K562 (cell line): ENCODE measurements around the gene GNPTAB. TPM values are rescaled to one million over a fixed set of nuclear protein-coding genes. Genes with fewer than 3 reads are reported as not detected.
A peak's percentile ranks its signal among the peaks of the same experiment; 100 is the strongest.

Experiments
- CTBP1 ChIP-seq: fragments of 450-650 bp; IDR thresholded peaks from 2 replicates; pipeline ENCODE4 v1.6.1; 2016; ENCODE audit warnings: borderline replicate concordance
- ETV1 ChIP-seq: fragments of 450-650 bp; conservative IDR thresholded peaks from 2 replicates; pipeline ENCODE4 v1.6.1; 2016; ENCODE audit warnings: missing genetic modification characterization, control low read depth, low read depth, missing compliant biosample characterization
- HINFP ChIP-seq: fragments of 450-650 bp; conservative IDR thresholded peaks from 2 replicates; pipeline ENCODE4 v1.6.1; 2016; ENCODE audit warnings: missing genetic modification characterization, low read depth, mild to moderate bottlenecking, control low read depth, missing compliant biosample characterization
- HMBOX1 ChIP-seq: sonication (generic); IDR thresholded peaks from 2 replicates; pipeline ENCODE4 v1.6.1; 2016
- HNRNPUL1 ChIP-seq: fragments of 200-400 bp; formaldehyde crosslinking; IDR thresholded peaks from 2 replicates; pipeline ENCODE4 v1.6.1; 2017; ENCODE audit warnings: low read length
- JUNB ChIP-seq: fragments of 450-650 bp; formaldehyde crosslinking; conservative IDR thresholded peaks from 2 replicates; pipeline ENCODE4 v1.4.0; 2020; ENCODE audit warnings: mild to moderate bottlenecking
- NFATC3 ChIP-seq: fragments of 450-650 bp; IDR thresholded peaks from 2 replicates; pipeline ENCODE4 v1.6.1; 2017; ENCODE audit warnings: mild to moderate bottlenecking
- NR0B1 ChIP-seq: fragments of 450-650 bp; IDR thresholded peaks from one replicate; pipeline ENCODE4 v1.6.1; 2018; ENCODE audit warnings: mild to moderate bottlenecking, moderate library complexity; ENCODE audit not compliant: partially characterized antibody
- RBM25 ChIP-seq: fragments of 200-400 bp; formaldehyde crosslinking; IDR thresholded peaks from 2 replicates; pipeline ENCODE4 v1.6.1; 2018; ENCODE audit warnings: low read length, low read depth, moderate library complexity; ENCODE audit not compliant: severe bottlenecking
- RNF219 ChIP-seq: fragments of 250-450 bp; sonication (Bioruptor Pico); IDR thresholded peaks from 2 replicates; pipeline ENCODE4 v1.5.0; 2022; ENCODE audit warnings: mild to moderate bottlenecking
- ZNF165 ChIP-seq: fragments of 250-450 bp; sonication (Bioruptor Pico); IDR thresholded peaks from 2 replicates; pipeline ENCODE4 v1.4.0; 2020; ENCODE audit warnings: borderline replicate concordance
- ZNF23 ChIP-seq: fragments of 250-450 bp; sonication (Bioruptor Pico); IDR thresholded peaks from 2 replicates; pipeline ENCODE4 v1.4.0; 2020; ENCODE audit warnings: mild to moderate bottlenecking
- ZNF24 ChIP-seq: fragments of 450-650 bp; IDR thresholded peaks from 2 replicates; pipeline ENCODE4 v1.6.1; 2016
- ZNF3 ChIP-seq: fragments of 250-450 bp; sonication (Bioruptor Pico); IDR thresholded peaks from 2 replicates; pipeline ENCODE4 v1.5.0; 2021; ENCODE audit warnings: mild to moderate bottlenecking, moderate library complexity
- polyA plus RNA-seq, 8 experiments: library from polyadenylated mRNA; depleted of rRNA in 4 of 8; stranded (reverse) in 5 of 8; unstranded in 3 of 8; fragments of >200 nt; fragmentation: Nextera tagmentation in 2 of 8; fragmentation: Illumina TruSeq in 1 of 8; extraction: Ambion mirVana in 2 of 8; extraction: Trizol in 1 of 8; gene quantifications; 2 replicates each; pipeline versions ENCODE4 v1.2.1 to v1.2.3, GENCODE V29; 2011 to 2014; ENCODE audit warnings: inconsistent platforms in 1 of 8, missing spikeins in 1 of 8
- total RNA-seq, 7 experiments: library from RNA; depleted of rRNA in 6 of 7; stranded (reverse); fragments of >200 nt in 6 of 7; fragmentation: Illumina TruSeq in 2 of 7; extraction: Trizol in 2 of 7; gene quantifications; 2 replicates each; pipeline versions ENCODE4 v1.2.1 to v1.2.3, GENCODE V29; 2011 to 2021; ENCODE audit warnings: low replicate concordance in 1 of 7
- TF ChIP-seq, protein P1 (sequence below), 2 experiments: fragments of 150-350 bp in 1 of 2; IDR thresholded peaks; 2 replicates each; pipeline ENCODE4 v1.6.1; 2012 to 2016; ENCODE audit warnings: low read depth in 2 of 2, low read length in 2 of 2, mild to moderate bottlenecking in 1 of 2, moderate library complexity in 1 of 2
- TF ChIP-seq, protein P2 (sequence below), 2 experiments: fragments of 250-450 bp in 1 of 2; fragments of 450-650 bp in 1 of 2; sonication (Bioruptor Pico) in 1 of 2; IDR thresholded peaks; 2 replicates each; pipeline versions ENCODE4 v1.6.1 to v1.8.0; 2016 to 2021; ENCODE audit warnings: mild to moderate bottlenecking in 2 of 2, moderate library complexity in 2 of 2, missing compliant biosample characterization in 1 of 2, missing genetic modification characterization in 1 of 2

GNPTAB gene
- total and polyA plus RNA-seq, 9 of the 15 experiments (the other 6 are each of a cell fraction or from before 2014, with no cell fraction given) = 5.9 to 23.2 (median 19.3) TPM

- TF ChIP-seq, protein P1, sequence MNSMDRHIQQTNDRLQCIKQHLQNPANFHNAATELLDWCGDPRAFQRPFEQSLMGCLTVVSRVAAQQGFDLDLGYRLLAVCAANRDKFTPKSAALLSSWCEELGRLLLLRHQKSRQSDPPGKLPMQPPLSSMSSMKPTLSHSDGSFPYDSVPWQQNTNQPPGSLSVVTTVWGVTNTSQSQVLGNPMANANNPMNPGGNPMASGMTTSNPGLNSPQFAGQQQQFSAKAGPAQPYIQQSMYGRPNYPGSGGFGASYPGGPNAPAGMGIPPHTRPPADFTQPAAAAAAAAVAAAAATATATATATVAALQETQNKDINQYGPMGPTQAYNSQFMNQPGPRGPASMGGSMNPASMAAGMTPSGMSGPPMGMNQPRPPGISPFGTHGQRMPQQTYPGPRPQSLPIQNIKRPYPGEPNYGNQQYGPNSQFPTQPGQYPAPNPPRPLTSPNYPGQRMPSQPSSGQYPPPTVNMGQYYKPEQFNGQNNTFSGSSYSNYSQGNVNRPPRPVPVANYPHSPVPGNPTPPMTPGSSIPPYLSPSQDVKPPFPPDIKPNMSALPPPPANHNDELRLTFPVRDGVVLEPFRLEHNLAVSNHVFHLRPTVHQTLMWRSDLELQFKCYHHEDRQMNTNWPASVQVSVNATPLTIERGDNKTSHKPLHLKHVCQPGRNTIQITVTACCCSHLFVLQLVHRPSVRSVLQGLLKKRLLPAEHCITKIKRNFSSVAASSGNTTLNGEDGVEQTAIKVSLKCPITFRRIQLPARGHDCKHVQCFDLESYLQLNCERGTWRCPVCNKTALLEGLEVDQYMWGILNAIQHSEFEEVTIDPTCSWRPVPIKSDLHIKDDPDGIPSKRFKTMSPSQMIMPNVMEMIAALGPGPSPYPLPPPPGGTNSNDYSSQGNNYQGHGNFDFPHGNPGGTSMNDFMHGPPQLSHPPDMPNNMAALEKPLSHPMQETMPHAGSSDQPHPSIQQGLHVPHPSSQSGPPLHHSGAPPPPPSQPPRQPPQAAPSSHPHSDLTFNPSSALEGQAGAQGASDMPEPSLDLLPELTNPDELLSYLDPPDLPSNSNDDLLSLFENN (IDR thresholded peaks at IDR 0.05; ENCODE audit: low read depth in 2 of 2, low read length in 2 of 2) = no peak
- TF ChIP-seq ZNF165 (CRISPR knock-in tag) (no peak), NFATC3 (no peak), HMBOX1 (0 out of 2 replicates have a peak, but pooled peaks have one; percentile 29), ZNF3 (no peak), RNF219 (CRISPR knock-in tag) (no peak), ETV1 (tag) (no peak), CTBP1 (0 out of 2 replicates have a peak, but pooled peaks have one; percentile 40), ZNF24 (no peak), RBM25 (no peak), ZNF23 (no peak), JUNB (CRISPR knock-in tag) (no peak), HNRNPUL1 (no peak), NR0B1 (no peak), HINFP (no peak)
- TF ChIP-seq, protein P2, sequence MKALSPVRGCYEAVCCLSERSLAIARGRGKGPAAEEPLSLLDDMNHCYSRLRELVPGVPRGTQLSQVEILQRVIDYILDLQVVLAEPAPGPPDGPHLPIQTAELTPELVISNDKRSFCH (CRISPR knock-in tag; IDR thresholded peaks at IDR 0.05) = no peak
- TF ChIP-seq, protein P2 (tag; IDR thresholded peaks at IDR 0.05) = no peak
Observed at GRCh38 chr12:101697930-101698799, 132.6 kb downstream of the GNPTAB start (continued).
